Measurements from ENCODE around the gene SERPING1.

The SERPING1 gene

DNA sequence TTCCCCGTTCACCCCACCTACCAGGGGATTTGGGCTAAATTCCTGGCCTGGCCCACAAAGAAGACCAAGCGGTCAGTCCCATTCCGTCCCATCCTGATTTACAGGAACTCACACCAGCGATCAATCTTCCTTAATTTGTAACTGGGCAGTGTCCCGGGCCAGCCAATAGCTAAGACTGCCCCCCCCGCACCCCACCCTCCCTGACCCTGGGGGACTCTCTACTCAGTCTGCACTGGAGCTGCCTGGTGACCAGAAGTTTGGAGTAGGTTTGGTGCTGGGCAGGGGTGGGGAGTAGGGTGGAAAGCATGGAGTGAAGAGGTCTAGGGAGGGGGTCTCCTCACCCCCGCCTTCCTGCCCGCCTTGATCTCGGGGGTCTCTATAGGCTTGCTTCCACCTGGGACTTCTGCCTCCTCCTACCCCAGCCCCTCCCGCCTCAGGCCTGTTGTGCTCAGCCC, at the start of gene SERPING1:
TSS of gene SERPING1 (plus strand) at position 225 of the 455 bp plus-strand sequence. CDS start 586 bp downstream, outside the sequence.
- Mint-ChIP-seq H3K9me3 (ENCODE audit: low read depth) (no peaks in the 10 kb centered on the region), H3K36me3 (no peaks in the 10 kb centered on the region), H3K27me3 (peaks cover 10% of the 10 kb centered on the region), H3K27ac (no peak within 1 kb of the TSS), H3K4me3 (no peak within 1 kb of the TSS), H3K4me1 (ENCODE audit: low read depth) (no peaks in the 10 kb centered on the region)

DNA sequence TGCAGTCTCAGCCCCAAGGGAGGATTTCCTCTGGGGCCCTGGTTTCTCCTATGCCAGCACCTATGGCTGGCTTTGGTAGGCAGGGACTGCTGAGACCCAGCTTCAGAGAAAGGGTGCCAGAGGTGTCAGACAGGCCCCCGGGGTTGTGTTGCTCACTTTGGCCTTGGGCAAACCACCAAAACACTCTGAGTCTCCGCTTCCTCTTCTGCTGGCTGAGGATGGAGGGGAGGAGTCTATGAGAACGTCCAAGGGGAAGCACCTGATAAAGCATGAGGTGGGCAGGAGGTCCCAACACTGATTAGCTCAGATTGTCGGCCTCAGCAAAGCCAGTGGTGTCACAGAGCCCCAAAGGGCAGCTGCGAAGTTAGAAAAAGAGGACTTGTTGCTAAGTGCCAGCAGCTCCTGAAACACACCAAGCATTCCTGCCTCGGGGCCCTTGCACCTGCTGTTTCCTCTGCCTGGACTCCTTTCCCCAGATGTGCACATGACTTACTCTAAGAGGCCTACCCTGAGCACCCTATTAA, 49.6 kb upstream of the SERPING1 start:
- no peaks in the 10 kb centered on the region for H3K36me3 Mint-ChIP-seq
- peaks cover 8% of the 10 kb centered on the region for H3K4me1 Mint-ChIP-seq (ENCODE audit: low read depth)
- H3K4me3 Mint-ChIP-seq, result no peak overlapping the region
- no peaks in the 10 kb centered on the region for H3K9me3 Mint-ChIP-seq (ENCODE audit: low read depth)
- H3K27me3 Mint-ChIP-seq, result no peaks in the 10 kb centered on the region
- H3K27ac Mint-ChIP-seq, result peak overlapping the region; percentile 86

DNA sequence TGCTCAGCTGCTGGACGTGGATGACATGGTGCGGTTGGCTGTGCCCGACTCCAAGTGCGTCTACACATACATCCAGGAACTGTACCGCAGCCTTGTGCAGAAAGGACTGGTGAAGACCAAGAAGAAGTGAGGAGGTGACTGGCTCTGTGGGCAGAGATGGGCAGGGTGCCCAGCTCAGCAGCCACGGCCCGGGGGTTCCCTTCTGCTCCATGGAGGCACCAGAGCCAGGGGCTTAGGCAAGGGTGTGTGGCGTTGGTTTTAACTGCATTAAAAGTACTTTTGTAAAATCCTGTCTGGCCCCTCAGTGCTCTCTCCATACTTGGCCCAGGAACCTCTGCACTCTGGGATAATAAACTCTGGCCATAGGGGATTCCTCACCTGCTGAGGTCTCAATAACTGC, 47.5 kb upstream of the SERPING1 start:
- Mint-ChIP-seq H3K27me3 (no peaks in the 10 kb centered on the region), H3K4me1 (ENCODE audit: low read depth) (peaks cover 8% of the 10 kb centered on the region), H3K9me3 (ENCODE audit: low read depth) (no peaks in the 10 kb centered on the region), H3K27ac (peak overlapping the region; percentile 47), H3K4me3 (no peak overlapping the region), H3K36me3 (no peaks in the 10 kb centered on the region)

GRCh38 chr11:57551941-57552340, 45.5 kb upstream of the SERPING1 start:
- no peaks in the 10 kb centered on the region for H3K27me3 Mint-ChIP-seq
- peaks cover 3% of the 10 kb centered on the region for H3K36me3 Mint-ChIP-seq
- no peaks in the 10 kb centered on the region for H3K9me3 Mint-ChIP-seq (ENCODE audit: low read depth)
- H3K27ac Mint-ChIP-seq, result no peak overlapping the region
- peaks cover 10% of the 10 kb centered on the region for H3K4me1 Mint-ChIP-seq (ENCODE audit: low read depth)
- H3K4me3 Mint-ChIP-seq, result no peak overlapping the region

- Mint-ChIP-seq H3K9me3 (ENCODE audit: low read depth) (no peaks in the 10 kb centered on the region), H3K36me3 (peaks cover 3% of the 10 kb centered on the region), H3K4me3 (no peak overlapping the region), H3K27me3 (no peaks in the 10 kb centered on the region), H3K27ac (no peak overlapping the region), H3K4me1 (ENCODE audit: low read depth) (peaks cover 5% of the 10 kb centered on the region)
These were observed 45.0 kb upstream of the SERPING1 start for GRCh38 chr11:57552479-57552878.

GRCh38 chr11:57555393-57555792, 42.1 kb upstream of the SERPING1 start:
- H3K4me1 Mint-ChIP-seq (ENCODE audit: low read depth), result peaks cover 6% of the 10 kb centered on the region
- H3K27me3 Mint-ChIP-seq, result no peaks in the 10 kb centered on the region
- H3K4me3 Mint-ChIP-seq, result no peak overlapping the region
- H3K9me3 Mint-ChIP-seq (ENCODE audit: low read depth), result no peaks in the 10 kb centered on the region
- H3K27ac Mint-ChIP-seq, result peak overlapping the region; percentile 58
- H3K36me3 Mint-ChIP-seq, result peaks cover 3% of the 10 kb centered on the region

DNA sequence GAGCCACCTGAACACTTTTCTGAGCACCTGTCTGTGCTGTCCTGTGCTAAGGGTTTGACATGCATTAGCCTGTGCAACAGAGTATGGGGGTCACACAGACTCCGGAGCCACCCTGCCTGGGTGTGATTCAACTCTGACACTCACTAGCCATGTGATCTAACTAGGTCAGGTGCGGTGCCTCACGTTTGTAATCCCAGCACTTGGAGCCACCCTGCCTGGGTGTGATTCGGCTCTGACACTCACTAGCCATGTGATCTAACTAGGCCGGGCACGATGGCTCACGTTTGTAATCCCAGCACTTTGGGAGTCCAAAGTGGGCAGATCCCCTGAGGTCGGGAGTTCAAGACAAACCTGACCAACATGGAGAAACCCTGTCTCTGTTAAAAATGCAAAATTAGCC, 41.4 kb upstream of the SERPING1 start:
- Mint-ChIP-seq H3K27me3 (no peaks in the 10 kb centered on the region), H3K4me1 (ENCODE audit: low read depth) (peaks cover 9% of the 10 kb centered on the region), H3K4me3 (no peak overlapping the region), H3K9me3 (ENCODE audit: low read depth) (no peaks in the 10 kb centered on the region), H3K27ac (no peak overlapping the region), H3K36me3 (peaks cover 4% of the 10 kb centered on the region)

- Mint-ChIP-seq H3K36me3 (peaks cover 11% of the 10 kb centered on the region), H3K9me3 (ENCODE audit: low read depth) (no peaks in the 10 kb centered on the region)
These were observed 37.3 kb upstream of the SERPING1 start for GRCh38 chr11:57560146-57560545.

DNA sequence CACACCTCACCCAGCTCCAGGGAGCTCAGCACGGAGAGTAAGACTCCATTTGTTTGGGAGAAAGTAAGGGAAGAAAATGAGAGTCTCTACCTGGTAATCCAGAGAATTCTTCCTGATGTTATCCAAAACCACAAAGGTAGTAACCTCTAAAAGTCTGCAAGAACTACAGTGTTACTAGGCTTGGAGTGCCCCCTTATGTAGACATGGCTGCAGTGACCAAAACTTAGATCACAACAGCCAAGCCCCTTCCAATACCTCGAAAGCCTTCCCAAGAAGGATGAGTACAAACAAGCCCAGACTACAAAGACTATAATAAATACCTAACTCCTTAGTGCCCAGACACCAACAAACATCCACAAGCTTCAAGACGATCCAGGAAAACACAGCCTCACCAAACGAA, 34.9 kb upstream of the SERPING1 start:
- Mint-ChIP-seq H3K9me3 (ENCODE audit: low read depth) (no peaks in the 10 kb centered on the region), H3K4me1 (ENCODE audit: low read depth) (peaks cover 50% of the 10 kb centered on the region), H3K4me3 (peak overlapping the region; percentile 71), H3K27me3 (no peaks in the 10 kb centered on the region), H3K27ac (peak overlapping the region; percentile 87), H3K36me3 (peaks cover 10% of the 10 kb centered on the region)

More at GRCh38 chr11:57560146-57560545, 37.3 kb upstream of the SERPING1 start:
- Mint-ChIP-seq H3K4me3 (no peak overlapping the region), H3K4me1 (ENCODE audit: low read depth) (peaks cover 45% of the 10 kb centered on the region), H3K27me3 (no peaks in the 10 kb centered on the region), H3K27ac (no peak overlapping the region)

- Mint-ChIP-seq H3K36me3 (peaks cover 8% of the 10 kb centered on the region), H3K4me1 (ENCODE audit: low read depth) (peaks cover 54% of the 10 kb centered on the region), H3K27me3 (no peaks in the 10 kb centered on the region), H3K4me3 (peak overlapping the region; percentile 97), H3K27ac (peak overlapping the region; percentile 96), H3K9me3 (ENCODE audit: low read depth) (no peaks in the 10 kb centered on the region)
These were observed 31.2 kb upstream of the SERPING1 start for GRCh38 chr11:57566005-57566904.

DNA sequence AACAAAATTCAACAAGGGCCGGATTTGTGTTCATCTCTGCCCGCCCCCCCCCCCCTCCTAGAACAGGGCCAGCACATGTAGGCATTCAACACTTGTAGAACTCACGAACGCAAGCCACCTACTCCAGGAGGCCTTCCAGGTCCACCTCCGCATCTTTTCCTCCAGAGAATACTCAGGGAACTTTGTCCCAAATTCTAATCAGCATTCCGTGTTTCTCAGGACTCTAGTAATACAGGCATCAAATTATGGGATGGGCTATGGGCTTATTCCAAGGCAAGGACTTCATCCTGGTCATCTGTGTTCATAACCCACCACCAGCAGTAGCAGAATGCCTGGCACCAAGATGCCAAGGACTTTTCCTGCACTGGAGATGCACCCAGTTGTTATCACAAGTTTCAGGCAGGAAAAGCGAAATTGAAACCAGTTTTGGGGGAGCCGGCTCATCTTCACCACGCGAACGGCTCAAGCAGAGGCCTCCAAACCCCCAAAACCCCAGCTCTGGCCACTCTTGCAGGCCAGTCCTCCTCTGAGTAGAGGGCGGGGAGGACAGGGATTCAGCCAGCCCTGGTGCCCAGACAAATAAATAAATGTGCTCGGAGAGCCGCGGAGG, 30.5 kb upstream of the SERPING1 start:
- H3K4me1 Mint-ChIP-seq (ENCODE audit: low read depth), result peaks cover 54% of the 10 kb centered on the region
- no peaks in the 10 kb centered on the region for H3K9me3 Mint-ChIP-seq (ENCODE audit: low read depth)
- peaks cover 8% of the 10 kb centered on the region for H3K36me3 Mint-ChIP-seq
- H3K27me3 Mint-ChIP-seq, result no peaks in the 10 kb centered on the region
- H3K27ac Mint-ChIP-seq, result peak overlapping the region; percentile 96
- H3K4me3 Mint-ChIP-seq, result peak overlapping the region; percentile 97

DNA sequence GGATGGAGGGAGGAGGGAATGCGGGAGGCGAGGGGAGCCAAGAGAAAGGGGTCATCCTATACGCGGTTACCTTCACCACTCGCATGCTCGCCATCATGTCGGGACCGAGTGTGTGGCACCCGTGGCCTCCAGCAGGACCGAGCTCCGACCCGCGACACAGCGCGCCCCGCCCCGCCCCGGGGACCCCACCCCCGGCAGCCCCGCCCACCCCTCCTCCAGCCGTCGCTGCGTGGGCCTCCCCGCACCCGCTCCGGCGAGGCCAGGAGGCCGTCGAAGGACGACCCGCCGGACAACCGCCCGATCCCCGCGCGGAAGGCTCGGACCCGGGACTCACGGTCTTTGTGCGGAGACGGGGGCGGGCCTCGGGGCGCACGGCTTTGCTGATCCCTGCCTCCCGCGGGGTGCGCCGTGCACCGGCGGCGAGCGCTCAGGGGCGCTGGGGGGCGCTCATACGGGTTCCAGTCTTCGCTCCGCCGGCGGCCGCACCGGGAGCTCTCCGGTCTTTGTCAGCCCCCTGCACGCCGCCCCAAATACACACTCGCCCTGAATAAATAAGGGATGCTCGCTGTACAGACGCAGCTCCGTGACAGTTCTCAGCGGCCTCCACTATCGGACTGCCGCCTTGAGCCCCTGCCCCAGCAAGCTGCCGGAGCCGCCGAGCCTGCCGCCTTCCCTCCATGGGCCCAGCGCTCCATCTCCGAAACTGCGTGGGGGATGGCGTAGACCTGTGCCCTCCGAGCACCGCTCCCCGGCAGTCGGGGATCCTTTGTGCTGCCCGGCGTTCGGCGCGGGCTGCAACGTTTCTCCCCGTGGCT, 29.8 kb upstream of the SERPING1 start, which contains the start of gene UBE2L6:
TSS of gene UBE2L6 (minus strand) at position 158 of the 815 bp plus-strand sequence. CDS start at position 97, 61 bp downstream.
- Mint-ChIP-seq H3K36me3 (peaks cover 6% of the 10 kb centered on the region), H3K4me3 (peak within 1 kb of the TSS; percentile 98), H3K27me3 (no peaks in the 10 kb centered on the region), H3K4me1 (ENCODE audit: low read depth) (peaks cover 50% of the 10 kb centered on the region), H3K9me3 (ENCODE audit: low read depth) (no peaks in the 10 kb centered on the region), H3K27ac (peak within 1 kb of the TSS; percentile 97)

- Mint-ChIP-seq H3K27ac (peak overlapping the region; percentile 97), H3K36me3 (peaks cover 5% of the 10 kb centered on the region), H3K9me3 (ENCODE audit: low read depth) (no peaks in the 10 kb centered on the region), H3K4me3 (peak overlapping the region; percentile 98), H3K27me3 (no peaks in the 10 kb centered on the region), H3K4me1 (ENCODE audit: low read depth) (peaks cover 45% of the 10 kb centered on the region)
These were observed 29.1 kb upstream of the SERPING1 start for GRCh38 chr11:57568330-57568766.

DNA sequence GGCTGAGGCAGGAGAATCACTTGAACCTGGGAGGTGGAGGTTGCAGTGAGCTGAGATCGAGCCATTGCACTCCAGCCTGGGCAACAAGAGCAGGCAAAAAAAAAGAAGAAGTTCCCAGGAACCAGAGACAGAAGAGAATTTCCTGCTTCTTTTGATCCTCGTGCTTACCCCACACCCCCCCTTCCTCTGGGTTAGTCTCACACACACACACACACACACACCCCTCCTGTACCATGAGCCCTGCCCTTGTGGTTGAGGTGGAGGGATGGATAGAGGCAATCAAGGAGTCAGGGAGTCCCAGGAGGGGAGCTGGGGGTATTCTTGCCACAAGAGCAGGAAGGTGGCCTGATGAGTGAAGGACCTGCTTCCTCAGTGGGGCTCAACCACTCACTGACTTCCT, 25.9 kb upstream of the SERPING1 start:
- Mint-ChIP-seq H3K36me3 (peaks cover 2% of the 10 kb centered on the region), H3K27me3 (peaks cover 3% of the 10 kb centered on the region), H3K4me3 (no peak overlapping the region), H3K27ac (no peak overlapping the region), H3K9me3 (ENCODE audit: low read depth) (no peaks in the 10 kb centered on the region), H3K4me1 (ENCODE audit: low read depth) (peaks cover 23% of the 10 kb centered on the region)
